Naive B cell (primary cell): ENCODE measurements around the gene HS3ST6. TPM values are rescaled to one million over a fixed set of nuclear protein-coding genes. Genes with fewer than 3 reads are reported as not detected.
A peak's percentile ranks its signal among the peaks of the same experiment; 100 is the strongest.
"Not testable (repeated sequence)": the region's sequence is repeated elsewhere in the genome, so short reads cannot be mapped to it uniquely, and the experiment has no call there.

Source experiments
- ATAC-seq, 2 donors: fragments of 150-1000 bp; cut with Tn5 transposase; 2 replicates each; pipeline ENCODE4 v1.10.0; 2021; ENCODE audit warnings: low read depth in 2 of 2, mild to moderate bottlenecking in 2 of 2, moderate library complexity in 2 of 2
- DNase-seq: peaks from one replicate; pipeline ENCODE4 v3.0.0; 2022
- H3K27ac Mint-ChIP-seq, 6 donors: one replicate each; pipeline ENCODE4 v1.8.0; 2020 to 2022; ENCODE audit warnings: mild to moderate bottlenecking in 6 of 6, mixed read lengths in 6 of 6, moderate library complexity in 5 of 6, inconsistent platforms in 2 of 6
- H3K27me3 Mint-ChIP-seq, 3 donors: one replicate each; pipeline ENCODE4 v1.8.0; 2021 to 2022; ENCODE audit warnings: mixed read lengths in 3 of 3, mild to moderate bottlenecking in 1 of 3
- H3K36me3 Mint-ChIP-seq, 2 donors: one replicate each; pipeline ENCODE4 v1.8.0; 2020 to 2022; ENCODE audit warnings: mixed read lengths in 2 of 2, inconsistent platforms in 1 of 2, mild to moderate bottlenecking in 1 of 2
- H3K4me1 Mint-ChIP-seq, 3 donors: one replicate each; pipeline ENCODE4 v1.8.0; 2020 to 2022; ENCODE audit warnings: mixed read lengths in 3 of 3, inconsistent platforms in 1 of 3, mild to moderate bottlenecking in 1 of 3, moderate library complexity in 1 of 3
- H3K4me3 Mint-ChIP-seq, 8 donors: one replicate each; pipeline ENCODE4 v1.8.0; 2020 to 2022; ENCODE audit warnings: mild to moderate bottlenecking in 8 of 8, mixed read lengths in 8 of 8, moderate library complexity in 8 of 8, inconsistent platforms in 2 of 8
- H3K9me3 Mint-ChIP-seq, 7 donors: one replicate each; pipeline ENCODE4 v1.8.0; 2020 to 2022; ENCODE audit warnings: mixed read lengths in 7 of 7, mild to moderate bottlenecking in 5 of 7, inconsistent platforms in 2 of 7, moderate library complexity in 1 of 7
- polyA plus RNA-seq, 6 donors: library from polyadenylated mRNA; unstranded; fragments of 300-500 nt; fragmentation: Illumina TruSeq; gene quantifications; one replicate each; pipeline ENCODE4 v1.2.3, GENCODE V29; 2021; ENCODE audit warnings: low read depth in 6 of 6

Gene HS3ST6
- polyA plus RNA-seq, 6 donors from 2014 or later = not detected

GRCh38 chr16:1958715-1959268 lies 40.6 kb upstream of the HS3ST6 start:
- ATAC-seq (peak; percentile 4 to 19), DNase-seq (no peak)
- Mint-ChIP-seq H3K36me3 (peaks cover 3 to 6% of the 10 kb centered on the region in 2 donors), H3K27ac (peak overlapping the region in 2 of 6 donors; percentile 86 to 98), H3K4me3 (peak overlapping the region; percentile 9 to 96 (median 88)), H3K4me1 (peaks cover 21 to 32% (median 27%) of the 10 kb centered on the region in 3 donors), H3K27me3 (peaks cover 0 to 4% (median 0%) of the 10 kb centered on the region in 3 donors), H3K9me3 (peaks cover 0 to 2% (median 0%) of the 10 kb centered on the region in 7 donors)

GRCh38 chr16:1958143-1958491 lies 39.9 kb upstream of the HS3ST6 start:
- Mint-ChIP-seq H3K4me3 (peak overlapping the region in 1 of 8 donors; percentile 12), H3K4me1 (peaks cover 16 to 25% (median 21%) of the 10 kb centered on the region in 3 donors)
- not testable (repeated sequence) for H3K9me3 Mint-ChIP-seq, DNase-seq, H3K27ac Mint-ChIP-seq, ATAC-seq, H3K27me3 Mint-ChIP-seq, H3K36me3 Mint-ChIP-seq

GRCh38 chr16:1957434-1958142 lies 39.4 kb upstream of the HS3ST6 start:
- H3K27me3 Mint-ChIP-seq, H3K27ac Mint-ChIP-seq, ATAC-seq, DNase-seq, H3K9me3 Mint-ChIP-seq, H3K36me3 Mint-ChIP-seq: not testable (repeated sequence)
- H3K4me3 Mint-ChIP-seq = peak overlapping the region in 1 of 8 donors; percentile 12
- peaks cover 16 to 22% (median 17%) of the 10 kb centered on the region in 3 donors for H3K4me1 Mint-ChIP-seq

GRCh38 chr16:1953734-1954133 lies 35.5 kb upstream of the HS3ST6 start:
- no peak overlapping the region for H3K4me3 Mint-ChIP-seq
- peaks cover 0 to 16% (median 0%) of the 10 kb centered on the region in 3 donors for H3K27me3 Mint-ChIP-seq
- no peak for DNase-seq
- no peak overlapping the region for H3K27ac Mint-ChIP-seq
- H3K36me3 Mint-ChIP-seq = no peaks in the 10 kb centered on the region
- no peaks in the 10 kb centered on the region for H3K9me3 Mint-ChIP-seq
- no peak for ATAC-seq
- peaks cover 0 to 2% (median 0%) of the 10 kb centered on the region in 3 donors for H3K4me1 Mint-ChIP-seq

- no peak overlapping the region for H3K4me3 Mint-ChIP-seq
- H3K27me3 Mint-ChIP-seq = peaks cover 0 to 12% (median 0%) of the 10 kb centered on the region in 3 donors
- H3K4me1 Mint-ChIP-seq = no peaks in the 10 kb centered on the region
- no peaks in the 10 kb centered on the region for H3K9me3 Mint-ChIP-seq
- H3K27ac Mint-ChIP-seq = peak overlapping the region in 1 of 6 donors; percentile 33
- ATAC-seq = no peak
- DNase-seq = no peak
- no peaks in the 10 kb centered on the region for H3K36me3 Mint-ChIP-seq
These were observed 32.3 kb upstream of the HS3ST6 start for GRCh38 chr16:1950559-1950958.

GRCh38 chr16:1950047-1950446 lies 31.8 kb upstream of the HS3ST6 start:
- no peak for ATAC-seq
- no peak overlapping the region for H3K4me3 Mint-ChIP-seq
- H3K4me1 Mint-ChIP-seq = no peaks in the 10 kb centered on the region
- no peak overlapping the region for H3K27ac Mint-ChIP-seq
- no peak for DNase-seq
- H3K9me3 Mint-ChIP-seq = no peaks in the 10 kb centered on the region
- peaks cover 0 to 12% (median 0%) of the 10 kb centered on the region in 3 donors for H3K27me3 Mint-ChIP-seq
- H3K36me3 Mint-ChIP-seq = no peaks in the 10 kb centered on the region

GRCh38 chr16:1949507-1949906 lies 31.3 kb upstream of the HS3ST6 start:
- no peaks in the 10 kb centered on the region for H3K9me3 Mint-ChIP-seq

GRCh38 chr16:1947369-1947670 lies 29.1 kb upstream of the HS3ST6 start:
- Mint-ChIP-seq H3K27me3 (peaks cover 0 to 12% (median 0%) of the 10 kb centered on the region in 3 donors), H3K4me3 (no peak overlapping the region), H3K4me1 (peaks cover 5 to 9% (median 7%) of the 10 kb centered on the region in 3 donors), H3K36me3 (no peaks in the 10 kb centered on the region), H3K9me3 (no peaks in the 10 kb centered on the region), H3K27ac (no peak overlapping the region)
- DNase-seq = no peak
- no peak for ATAC-seq

More at GRCh38 chr16:1949507-1949906, 31.3 kb upstream of the HS3ST6 start:
- no peak for ATAC-seq
- H3K27me3 Mint-ChIP-seq = peaks cover 0 to 12% (median 0%) of the 10 kb centered on the region in 3 donors
- H3K27ac Mint-ChIP-seq = no peak overlapping the region
- H3K4me1 Mint-ChIP-seq = peaks cover 0 to 1% (median 0%) of the 10 kb centered on the region in 3 donors
- H3K4me3 Mint-ChIP-seq = peak overlapping the region in 1 of 8 donors; percentile 33
- no peaks in the 10 kb centered on the region for H3K36me3 Mint-ChIP-seq
- DNase-seq = no peak

GRCh38 chr16:1946495-1947368 lies 28.5 kb upstream of the HS3ST6 start:
- ATAC-seq = no peak

GRCh38 chr16:1945559-1946391 lies 27.6 kb upstream of the HS3ST6 start:
- DNase-seq (no peak), ATAC-seq (no peak)
- Mint-ChIP-seq H3K9me3 (no peaks in the 10 kb centered on the region), H3K4me3 (no peak overlapping the region), H3K36me3 (no peaks in the 10 kb centered on the region), H3K4me1 (peaks cover 10 to 18% (median 15%) of the 10 kb centered on the region in 3 donors), H3K27ac (peak overlapping the region in 1 of 6 donors; percentile 35), H3K27me3 (peaks cover 0 to 5% (median 0%) of the 10 kb centered on the region in 3 donors)

More at GRCh38 chr16:1946495-1947368, 28.5 kb upstream of the HS3ST6 start:
- Mint-ChIP-seq H3K4me1 (peaks cover 10 to 15% (median 10%) of the 10 kb centered on the region in 3 donors), H3K27me3 (peaks cover 0 to 12% (median 0%) of the 10 kb centered on the region in 3 donors), H3K4me3 (no peak overlapping the region), H3K27ac (peak overlapping the region in 1 of 6 donors; percentile 47), H3K36me3 (no peaks in the 10 kb centered on the region), H3K9me3 (no peaks in the 10 kb centered on the region)
- no peak for DNase-seq

- peak overlapping the region in 7 of 8 donors; percentile 25 to 91 (median 82) for H3K4me3 Mint-ChIP-seq
- H3K36me3 Mint-ChIP-seq = no peaks in the 10 kb centered on the region
- H3K27me3 Mint-ChIP-seq = no peaks in the 10 kb centered on the region
- H3K4me1 Mint-ChIP-seq = peaks cover 10 to 18% (median 15%) of the 10 kb centered on the region in 3 donors
- H3K27ac Mint-ChIP-seq = peak overlapping the region in 3 of 6 donors; percentile 75 to 92 (median 78)
- ATAC-seq (no peak), DNase-seq (no peak)
- H3K9me3 Mint-ChIP-seq = no peaks in the 10 kb centered on the region
These were observed 26.5 kb upstream of the HS3ST6 start for GRCh38 chr16:1944612-1945199.
